Kidney (tissue), 14 donors: ENCODE data around the gene KIAA0825. TPM values are rescaled to one million over a fixed set of nuclear protein-coding genes. Genes with fewer than 3 reads are reported as not detected.

Experiments used
- DNase-seq, 5 donors: peaks; one replicate each; pipeline ENCODE4 v3.0.0-alpha.2; 2013 to 2020
- FAIRE-seq: peaks from 2 replicates; lab custom pipeline; 2012; peaks lifted over from hg19 to GRCh38; lab: Jason Lieb, UNC
- H3K27ac ChIP-seq, 2 donors: one replicate each; pipeline ENCODE4 v1.7.0; 2013; ENCODE audit warnings: low read depth in 2 of 2, low read length in 2 of 2, inconsistent platforms in 1 of 2
- H3K27me3 ChIP-seq: one replicate; pipeline ENCODE4 v1.7.1; 2013; ENCODE audit warnings: low read length, inconsistent platforms; ENCODE audit not compliant: control insufficient read depth, insufficient read depth
- H3K36me3 ChIP-seq, 3 donors: one replicate each; pipeline versions ENCODE4 v1.7.0 to v1.7.1; 2013; ENCODE audit warnings: low read length in 3 of 3, control low read depth in 1 of 3, inconsistent platforms in 1 of 3; ENCODE audit not compliant: insufficient read depth in 3 of 3, control insufficient read depth in 2 of 3
- H3K4me1 ChIP-seq, 3 donors: one replicate each; pipeline versions ENCODE4 v1.7.0 to v1.7.1; 2013; ENCODE audit warnings: low read length in 3 of 3, inconsistent platforms in 1 of 3, low read depth in 1 of 3; ENCODE audit not compliant: control insufficient read depth in 2 of 3, insufficient read depth in 2 of 3
- H3K4me3 ChIP-seq, 3 donors: one replicate each; pipeline versions ENCODE4 v1.7.0 to v1.8.1; 2013; ENCODE audit warnings: low read length in 3 of 3, control low read depth in 1 of 3, inconsistent platforms in 1 of 3
- H3K9ac ChIP-seq, 3 donors: one replicate each; pipeline versions ENCODE4 v1.7.0 to v1.7.1; 2013; ENCODE audit warnings: low read length in 3 of 3, control low read depth in 1 of 3, inconsistent platforms in 1 of 3
- H3K9me3 ChIP-seq, 3 donors: one replicate each; pipeline versions ENCODE4 v1.7.0 to v1.7.1; 2013; ENCODE audit warnings: low read length in 3 of 3, control low read depth in 1 of 3, inconsistent platforms in 1 of 3; ENCODE audit not compliant: control insufficient read depth in 2 of 3, insufficient read depth in 1 of 3
- CTCF ChIP-seq: IDR thresholded peaks from 3 replicates; pipeline ENCODE4 v1.5.1; 2012; ENCODE audit warnings: mild to moderate bottlenecking, moderate library complexity, borderline replicate concordance; ENCODE audit not compliant: insufficient read depth; ENCODE audit errors: extremely low read depth
- intact Hi-C: fragments of 100-400 bp; cut with DNase I; formaldehyde crosslinking; loops from one replicate; pipeline ENCODE4 v1.11.1; 2022
- polyA plus RNA-seq: library from polyadenylated mRNA; stranded (reverse); fragments of 350-450 nt; fragmentation: Illumina TruSeq; extraction: RNeasy Lipid Tissue Mini Kit (QIAGEN cat#74804); gene quantifications from one replicate; pipeline ENCODE4 v1.2.3, GENCODE V29; 2014; ENCODE audit warnings: low read depth, low replicate concordance; ENCODE audit not compliant: insufficient read depth
- total RNA-seq: library from RNA; stranded (reverse); fragmentation: NEBNext Ultra II Directional; extraction: Animal tissue kit (Norgen Biotek cat#: 25700); gene quantifications from one replicate; pipeline ENCODE4 v1.2.1, GENCODE V29; 2021
- donor health status: control.
- donor health status: control.
- donor health status: control.
- donor health status: control.
- donor health status: control.
- donor health status: DM: yes; HTN: yes; CAD: no.
- donor health status: Normal renal cell carcinoma (clear cell type).

KIAA0825 gene
- total and polyA plus RNA-seq, 2 donors from 2014 or later, result 0.80 to 5.4 TPM

- DNase-seq, result no peak
- intact Hi-C loops, result no loop called here
Measured at GRCh38 chr5:94545870-94546625, 72.4 kb downstream of the KIAA0825 start.

GRCh38 chr5:94544875-94545547, 73.4 kb downstream of the KIAA0825 start:
- DNase-seq, result no peak
- Histone ChIP-seq H3K27me3 (no peaks in the 10 kb centered on the region), H3K4me1 (no peaks in the 10 kb centered on the region), H3K27ac (no peak overlapping the region), H3K9ac (no peak overlapping the region), H3K36me3 (no peaks in the 10 kb centered on the region), H3K9me3 (peaks cover 0 to 8% (median 0%) of the 10 kb centered on the region in 3 donors), H3K4me3 (no peak overlapping the region)
- FAIRE-seq, result no peak
- intact Hi-C loops, result no loop called here
- no peak for TF ChIP-seq CTCF

More at GRCh38 chr5:94545870-94546625, 72.4 kb downstream of the KIAA0825 start:
- H3K9me3 ChIP-seq, result peaks cover 0 to 5% (median 0%) of the 10 kb centered on the region in 3 donors
- H3K27ac ChIP-seq, result no peak overlapping the region
- no peak overlapping the region for H3K4me3 ChIP-seq
- no peak overlapping the region for H3K9ac ChIP-seq
- no peak for FAIRE-seq
- no peak for TF ChIP-seq CTCF
- no peaks in the 10 kb centered on the region for H3K36me3 ChIP-seq
- no peaks in the 10 kb centered on the region for H3K27me3 ChIP-seq
- H3K4me1 ChIP-seq, result no peaks in the 10 kb centered on the region

- Histone ChIP-seq H3K9ac (no peak overlapping the region), H3K36me3 (no peaks in the 10 kb centered on the region), H3K4me3 (no peak overlapping the region), H3K27ac (no peak overlapping the region), H3K27me3 (no peaks in the 10 kb centered on the region), H3K9me3 (peaks cover 0 to 8% (median 0%) of the 10 kb centered on the region in 3 donors), H3K4me1 (no peaks in the 10 kb centered on the region)
- TF ChIP-seq CTCF, result no peak
- DNase-seq (no peak), FAIRE-seq (no peak)
- intact Hi-C loops, result no loop called here
Measured at GRCh38 chr5:94544031-94544650, 74.3 kb downstream of the KIAA0825 start.
